Stimulated activated CD8-positive, alpha-beta memory T cell treated with anti-CD3 and anti-CD28 coated beads, Interleukin-12 subunit alpha, Interleukin-12 subunit beta, amount 100 ng/mL, for 1 hour (primary cell): ENCODE measurements around the gene SH3RF2.

Experiments
- DNase-seq: peaks from one replicate; pipeline ENCODE4 v3.0.0-alpha.2; 2020; ENCODE audit warnings: low read depth

The SH3RF2 gene

GRCh38 chr5:146042628-146043279 lies 106.4 kb downstream of the SH3RF2 start:
- no peak for DNase-seq

DNA sequence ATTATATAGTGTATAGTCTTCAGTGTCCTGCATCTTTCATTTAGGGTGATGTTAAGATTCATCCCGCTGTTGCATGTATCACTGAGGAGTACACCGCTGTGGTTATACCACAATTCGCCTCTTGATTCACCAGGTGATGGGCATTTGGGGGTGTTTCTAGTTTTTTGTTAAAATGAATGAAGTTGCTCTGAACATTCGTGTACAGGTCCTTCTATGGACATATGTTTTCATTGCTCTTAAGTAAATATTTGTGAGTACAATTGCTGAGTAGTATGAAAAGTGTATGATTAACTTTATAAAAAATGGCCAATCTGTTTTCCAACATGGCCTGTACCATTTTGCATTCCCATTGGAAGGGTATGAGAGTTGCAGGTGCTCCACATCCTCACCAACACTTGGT lies 107.3 kb downstream of the SH3RF2 start:
- no peak for DNase-seq

- no peak for DNase-seq
Observed at GRCh38 chr5:146047396-146047795, 111.0 kb downstream of the SH3RF2 start.

GRCh38 chr5:146048994-146049703 lies 112.8 kb downstream of the SH3RF2 start:
- DNase-seq: no peak

DNA sequence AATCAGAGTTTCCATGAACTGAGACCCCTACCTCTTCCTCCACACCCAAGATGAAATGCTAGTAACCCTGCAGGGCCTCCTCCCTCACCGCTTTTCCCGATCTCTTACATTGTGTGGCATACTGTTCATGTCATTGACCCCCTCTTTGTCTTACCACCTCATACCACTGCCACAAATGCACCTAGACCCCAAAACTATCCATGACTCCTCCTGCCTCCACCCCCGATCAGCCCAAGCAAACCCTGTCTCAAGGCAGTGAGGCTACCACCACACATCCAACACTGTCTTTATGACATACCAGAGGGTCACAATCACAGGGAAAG lies 113.3 kb downstream of the SH3RF2 start:
- no peak for DNase-seq

GRCh38 chr5:146050086-146050485 lies 113.7 kb downstream of the SH3RF2 start:
- DNase-seq: no peak

GRCh38 chr5:146051678-146052077 lies 115.3 kb downstream of the SH3RF2 start:
- DNase-seq: no peak

- DNase-seq: no peak
Observed at GRCh38 chr5:146052780-146053179, 116.4 kb downstream of the SH3RF2 start.

GRCh38 chr5:146055432-146055831 lies 119.1 kb downstream of the SH3RF2 start:
- no peak for DNase-seq

- DNase-seq: no peak
Observed at GRCh38 chr5:146059460-146060220, 123.3 kb downstream of the SH3RF2 start.

DNA sequence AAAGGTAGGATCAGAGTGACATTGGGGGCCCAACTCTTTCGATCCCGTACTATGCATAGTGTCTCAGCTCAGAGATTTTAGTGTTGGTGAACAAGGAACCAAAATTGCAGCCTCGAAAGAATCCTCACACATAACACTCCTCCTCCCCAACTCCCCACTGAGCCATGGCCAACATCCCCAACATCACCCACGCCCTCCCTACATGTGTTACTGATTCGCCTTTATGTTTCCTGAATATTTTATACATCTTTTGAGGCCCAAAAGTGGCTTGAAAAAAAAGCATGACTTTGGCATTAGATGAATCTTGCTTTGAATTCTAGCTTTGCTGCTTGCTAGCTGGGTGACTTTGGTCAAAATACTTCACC lies 123.8 kb downstream of the SH3RF2 start:
- no peak for DNase-seq

DNA sequence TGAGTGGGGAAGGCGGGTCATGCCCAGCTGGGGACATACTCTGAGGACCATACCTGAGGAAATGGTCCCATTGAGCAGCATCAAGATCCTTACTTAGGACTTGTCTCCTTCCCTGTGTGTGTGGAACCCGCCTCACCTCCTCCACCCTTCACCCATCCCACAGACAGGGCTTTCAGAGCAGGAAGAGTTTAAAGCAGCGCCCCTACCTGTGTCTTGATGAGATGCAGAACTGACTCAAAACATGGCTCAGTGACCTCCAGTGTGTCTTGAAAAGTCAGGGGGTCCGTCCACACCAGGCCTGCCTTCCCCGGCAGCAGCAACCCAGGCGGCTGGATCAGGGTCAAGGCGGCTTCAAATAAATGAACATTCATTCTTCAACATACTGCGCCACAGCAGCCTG lies 130.6 kb downstream of the SH3RF2 start:
- no peak for DNase-seq

GRCh38 chr5:146068206-146068605 lies 131.8 kb downstream of the SH3RF2 start:
- no peak for DNase-seq

DNA sequence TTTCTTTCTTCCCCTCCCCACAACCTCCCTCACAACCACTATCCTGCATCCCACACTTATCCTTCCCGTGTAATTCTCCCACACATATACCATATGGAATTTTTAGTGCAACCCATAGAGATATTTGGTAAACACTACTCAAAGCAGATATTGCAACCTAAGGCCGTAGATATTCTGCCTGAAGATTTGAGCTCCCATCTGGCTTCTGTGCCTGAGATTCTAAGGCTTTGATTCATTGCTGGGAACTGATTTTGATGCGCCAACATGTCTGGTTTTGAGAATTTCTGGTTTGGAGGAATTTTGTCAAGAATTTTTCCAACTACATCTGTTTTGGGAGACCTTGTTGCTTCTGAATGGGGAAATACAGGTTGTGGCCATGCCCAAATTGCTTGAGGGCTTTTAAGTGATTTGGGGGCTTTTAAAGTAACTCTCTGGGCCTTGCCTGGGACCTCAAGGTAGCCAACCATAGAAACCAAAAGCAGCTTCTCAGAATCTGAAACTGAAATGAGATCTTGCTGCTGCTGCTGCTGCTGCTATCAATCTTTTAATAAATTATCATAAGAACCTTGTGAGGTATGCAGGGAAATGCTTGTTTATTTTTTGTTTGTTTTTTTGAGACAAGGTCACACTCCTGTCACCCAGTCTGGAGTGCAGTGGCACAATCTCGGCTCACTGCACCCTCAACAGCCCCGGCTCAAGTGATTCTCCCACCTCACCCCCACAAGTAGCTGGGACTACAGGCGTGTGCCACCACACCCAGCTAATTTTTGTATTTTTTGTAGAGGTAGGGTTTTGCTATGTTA lies 132.8 kb downstream of the SH3RF2 start:
- no peak for DNase-seq

- DNase-seq: no peak
Observed at GRCh38 chr5:146069780-146070099, 133.4 kb downstream of the SH3RF2 start.

GRCh38 chr5:146070746-146071145 lies 134.4 kb downstream of the SH3RF2 start:
- DNase-seq: no peak

DNA sequence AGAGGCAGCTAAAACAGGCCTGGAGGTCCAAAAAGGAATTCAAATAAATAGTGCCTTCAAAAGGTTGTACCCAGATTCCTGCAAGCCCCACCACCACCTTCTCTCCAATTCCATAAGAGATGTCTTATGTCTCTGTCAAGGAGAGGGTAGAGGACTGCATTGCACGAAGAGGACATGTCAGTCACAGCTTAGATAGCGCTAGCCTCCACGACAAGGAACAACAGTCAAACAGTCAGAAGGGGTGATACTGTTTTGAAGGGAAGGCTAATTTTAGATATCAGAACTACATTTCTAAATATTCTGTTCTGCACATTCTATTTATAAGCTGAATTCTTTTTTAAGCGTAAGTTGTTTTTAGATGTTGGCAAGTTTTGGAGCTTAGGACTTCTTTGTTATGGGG lies 134.8 kb downstream of the SH3RF2 start:
- DNase-seq: no peak

- DNase-seq: no peak
Observed at GRCh38 chr5:146072595-146072994, 136.2 kb downstream of the SH3RF2 start.

DNA sequence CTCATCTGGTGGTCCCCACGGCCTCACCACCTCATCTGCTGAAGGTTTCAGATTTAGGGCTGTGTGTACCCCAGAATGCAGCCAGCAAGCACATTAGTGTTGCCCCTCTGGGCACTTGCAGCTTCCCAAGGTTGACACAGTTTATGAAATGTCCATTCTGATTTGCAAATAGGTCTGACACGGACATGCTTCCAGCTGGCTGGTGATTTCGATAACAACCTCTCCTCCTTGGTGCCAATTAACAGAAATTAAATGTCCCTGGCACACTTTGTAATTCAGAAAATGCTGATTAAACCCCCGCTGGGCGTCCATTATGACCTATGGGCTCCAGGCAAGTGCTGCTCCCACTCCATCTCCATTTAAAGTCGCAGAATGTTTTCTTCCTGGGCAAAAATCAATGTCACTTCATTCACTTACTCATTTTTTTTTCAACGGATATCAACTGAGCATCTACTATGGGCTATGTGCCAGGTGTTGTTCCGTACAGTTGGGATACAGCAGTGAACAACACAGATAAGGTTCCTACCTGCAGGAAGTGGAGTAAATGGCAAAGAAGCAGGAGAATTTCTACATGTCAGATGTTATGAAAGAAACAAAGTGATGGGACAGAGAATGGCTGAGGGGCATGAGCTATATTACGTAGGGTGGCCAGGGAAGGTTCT lies 137.0 kb downstream of the SH3RF2 start:
- DNase-seq: no peak

DNA sequence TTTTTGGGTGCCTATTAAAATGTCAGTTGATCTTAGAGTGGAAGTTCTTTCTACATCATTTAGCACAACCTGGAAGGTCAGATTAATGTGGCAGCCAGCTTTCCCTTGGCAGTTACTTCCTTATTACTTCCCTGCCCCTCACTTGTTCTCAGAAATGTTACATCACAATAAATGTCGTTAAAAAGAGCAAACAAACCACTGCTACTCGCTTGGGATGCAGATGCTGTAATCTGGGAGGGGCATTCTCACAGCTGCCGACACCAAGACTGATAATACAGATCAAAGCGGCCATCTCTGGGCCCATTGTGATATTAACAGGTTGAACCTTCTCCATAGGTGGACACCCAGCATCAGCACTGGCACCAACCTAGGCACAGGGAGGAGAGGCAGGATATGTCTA lies 139.7 kb downstream of the SH3RF2 start:
- no peak for DNase-seq

DNA sequence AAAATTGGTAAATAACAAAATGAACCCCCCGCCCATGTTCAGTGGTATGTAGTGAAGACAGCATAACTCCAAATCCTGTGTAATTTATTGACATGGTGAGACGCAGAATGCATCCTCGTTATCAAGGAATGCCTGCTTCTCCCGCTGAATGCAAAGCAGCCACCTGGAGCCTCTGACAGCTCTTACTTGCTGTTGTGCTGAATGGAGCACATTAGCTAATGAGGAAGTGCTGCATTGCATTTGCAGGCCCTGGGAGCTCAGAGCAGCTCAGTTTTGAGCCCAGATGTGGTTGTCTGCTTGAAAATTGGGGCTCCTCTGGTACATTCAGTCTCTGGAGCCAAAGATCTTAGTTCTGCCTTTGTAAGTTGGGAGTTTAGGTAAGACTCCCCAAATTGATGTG lies 140.1 kb downstream of the SH3RF2 start:
- no peak for DNase-seq

GRCh38 chr5:146078566-146078965 lies 142.2 kb downstream of the SH3RF2 start:
- no peak for DNase-seq
